ENCODE data around the gene PTPRG.

PTPRG gene

GRCh38 chr3:61796088-61796680 is 234.8 kb downstream of the PTPRG start:
- Histone ChIP-seq H3K9me3 (ENCODE audit: control insufficient read depth, low read length) (no peaks in the 10 kb centered on the region), H3K36me3 (ENCODE audit: control insufficient read depth, insufficient read depth, low read length) (no peaks in the 10 kb centered on the region), H3K27me3 (replicated peaks; ENCODE audit: control insufficient read depth, insufficient read depth, low read length, poor library complexity, severe bottlenecking) (no peaks in the 10 kb centered on the region), H3K4me3 (ENCODE audit: insufficient read depth, low read depth, low read length, poor library complexity, severe bottlenecking) (no peak overlapping the region), H3K27ac (ENCODE audit: insufficient read depth, low read length, poor library complexity, severe bottlenecking) (no peak overlapping the region), H3K4me1 (ENCODE audit: control insufficient read depth, insufficient read depth, low read length, poor library complexity, severe bottlenecking) (no peaks in the 10 kb centered on the region)
- no peak for DNase-seq

GRCh38 chr3:61796911-61797310 is 235.5 kb downstream of the PTPRG start:
- Histone ChIP-seq H3K4me3 (ENCODE audit: insufficient read depth, low read depth, low read length, poor library complexity, severe bottlenecking) (no peak overlapping the region), H3K27ac (ENCODE audit: insufficient read depth, low read length, poor library complexity, severe bottlenecking) (no peak overlapping the region), H3K9me3 (ENCODE audit: control insufficient read depth, low read length) (no peaks in the 10 kb centered on the region), H3K27me3 (replicated peaks; ENCODE audit: control insufficient read depth, insufficient read depth, low read length, poor library complexity, severe bottlenecking) (no peaks in the 10 kb centered on the region), H3K4me1 (ENCODE audit: control insufficient read depth, insufficient read depth, low read length, poor library complexity, severe bottlenecking) (no peaks in the 10 kb centered on the region), H3K36me3 (ENCODE audit: control insufficient read depth, insufficient read depth, low read length) (no peaks in the 10 kb centered on the region)
- no peak for DNase-seq

GRCh38 chr3:61802772-61803171 is 241.4 kb downstream of the PTPRG start:
- Histone ChIP-seq H3K4me1 (ENCODE audit: control insufficient read depth, insufficient read depth, low read length, poor library complexity, severe bottlenecking) (no peaks in the 10 kb centered on the region), H3K4me3 (ENCODE audit: insufficient read depth, low read depth, low read length, poor library complexity, severe bottlenecking) (no peak overlapping the region), H3K27me3 (replicated peaks; ENCODE audit: control insufficient read depth, insufficient read depth, low read length, poor library complexity, severe bottlenecking) (no peaks in the 10 kb centered on the region), H3K36me3 (ENCODE audit: control insufficient read depth, insufficient read depth, low read length) (no peaks in the 10 kb centered on the region), H3K27ac (ENCODE audit: insufficient read depth, low read length, poor library complexity, severe bottlenecking) (no peak overlapping the region), H3K9me3 (ENCODE audit: control insufficient read depth, low read length) (no peaks in the 10 kb centered on the region)
- DNase-seq, result no peak

GRCh38 chr3:61803983-61804382 is 242.6 kb downstream of the PTPRG start:
- H3K27ac ChIP-seq (ENCODE audit: insufficient read depth, low read length, poor library complexity, severe bottlenecking), result no peak overlapping the region
- no peaks in the 10 kb centered on the region for H3K9me3 ChIP-seq (ENCODE audit: control insufficient read depth, low read length)
- no peak overlapping the region for H3K4me3 ChIP-seq (ENCODE audit: insufficient read depth, low read depth, low read length, poor library complexity, severe bottlenecking)
- no peaks in the 10 kb centered on the region for H3K36me3 ChIP-seq (ENCODE audit: control insufficient read depth, insufficient read depth, low read length)
- no peak for DNase-seq
- no peaks in the 10 kb centered on the region for H3K4me1 ChIP-seq (ENCODE audit: control insufficient read depth, insufficient read depth, low read length, poor library complexity, severe bottlenecking)
- no peaks in the 10 kb centered on the region for H3K27me3 ChIP-seq (replicated peaks; ENCODE audit: control insufficient read depth, insufficient read depth, low read length, poor library complexity, severe bottlenecking)

GRCh38 chr3:61804782-61805181 is 243.4 kb downstream of the PTPRG start:
- Histone ChIP-seq H3K4me1 (ENCODE audit: control insufficient read depth, insufficient read depth, low read length, poor library complexity, severe bottlenecking) (no peaks in the 10 kb centered on the region), H3K36me3 (ENCODE audit: control insufficient read depth, insufficient read depth, low read length) (no peaks in the 10 kb centered on the region), H3K4me3 (ENCODE audit: insufficient read depth, low read depth, low read length, poor library complexity, severe bottlenecking) (no peak overlapping the region), H3K27me3 (replicated peaks; ENCODE audit: control insufficient read depth, insufficient read depth, low read length, poor library complexity, severe bottlenecking) (no peaks in the 10 kb centered on the region), H3K9me3 (ENCODE audit: control insufficient read depth, low read length) (no peaks in the 10 kb centered on the region), H3K27ac (ENCODE audit: insufficient read depth, low read length, poor library complexity, severe bottlenecking) (no peak overlapping the region)
- DNase-seq, result no peak

GRCh38 chr3:61805510-61806080 is 244.2 kb downstream of the PTPRG start:
- Histone ChIP-seq H3K4me1 (ENCODE audit: control insufficient read depth, insufficient read depth, low read length, poor library complexity, severe bottlenecking) (no peaks in the 10 kb centered on the region), H3K9me3 (ENCODE audit: control insufficient read depth, low read length) (no peaks in the 10 kb centered on the region)
- DNase-seq, result no peak

GRCh38 chr3:61806810-61807209 is 245.4 kb downstream of the PTPRG start:
- DNase-seq, result no peak
- H3K9me3 ChIP-seq (ENCODE audit: control insufficient read depth, low read length), result no peaks in the 10 kb centered on the region
- H3K4me3 ChIP-seq (ENCODE audit: insufficient read depth, low read depth, low read length, poor library complexity, severe bottlenecking), result no peak overlapping the region
- no peak overlapping the region for H3K27ac ChIP-seq (ENCODE audit: insufficient read depth, low read length, poor library complexity, severe bottlenecking)
- H3K27me3 ChIP-seq (replicated peaks; ENCODE audit: control insufficient read depth, insufficient read depth, low read length, poor library complexity, severe bottlenecking), result no peaks in the 10 kb centered on the region
- H3K4me1 ChIP-seq (ENCODE audit: control insufficient read depth, insufficient read depth, low read length, poor library complexity, severe bottlenecking), result no peaks in the 10 kb centered on the region
- H3K36me3 ChIP-seq (ENCODE audit: control insufficient read depth, insufficient read depth, low read length), result no peaks in the 10 kb centered on the region

More at GRCh38 chr3:61805510-61806080, 244.2 kb downstream of the PTPRG start:
- Histone ChIP-seq H3K4me3 (ENCODE audit: insufficient read depth, low read depth, low read length, poor library complexity, severe bottlenecking) (no peak overlapping the region), H3K27me3 (replicated peaks; ENCODE audit: control insufficient read depth, insufficient read depth, low read length, poor library complexity, severe bottlenecking) (no peaks in the 10 kb centered on the region), H3K36me3 (ENCODE audit: control insufficient read depth, insufficient read depth, low read length) (no peaks in the 10 kb centered on the region), H3K27ac (ENCODE audit: insufficient read depth, low read length, poor library complexity, severe bottlenecking) (no peak overlapping the region)

GRCh38 chr3:61807865-61808276 is 246.5 kb downstream of the PTPRG start:
- H3K4me3 ChIP-seq (ENCODE audit: insufficient read depth, low read depth, low read length, poor library complexity, severe bottlenecking), result no peak overlapping the region
- no peak for DNase-seq
- no peak overlapping the region for H3K27ac ChIP-seq (ENCODE audit: insufficient read depth, low read length, poor library complexity, severe bottlenecking)
- no peaks in the 10 kb centered on the region for H3K36me3 ChIP-seq (ENCODE audit: control insufficient read depth, insufficient read depth, low read length)
- no peaks in the 10 kb centered on the region for H3K27me3 ChIP-seq (replicated peaks; ENCODE audit: control insufficient read depth, insufficient read depth, low read length, poor library complexity, severe bottlenecking)
- no peaks in the 10 kb centered on the region for H3K4me1 ChIP-seq (ENCODE audit: control insufficient read depth, insufficient read depth, low read length, poor library complexity, severe bottlenecking)
- no peaks in the 10 kb centered on the region for H3K9me3 ChIP-seq (ENCODE audit: control insufficient read depth, low read length)

- no peak overlapping the region for H3K4me3 ChIP-seq (ENCODE audit: insufficient read depth, low read depth, low read length, poor library complexity, severe bottlenecking)
- no peak overlapping the region for H3K27ac ChIP-seq (ENCODE audit: insufficient read depth, low read length, poor library complexity, severe bottlenecking)
- H3K27me3 ChIP-seq (replicated peaks; ENCODE audit: control insufficient read depth, insufficient read depth, low read length, poor library complexity, severe bottlenecking), result no peaks in the 10 kb centered on the region
- no peak for DNase-seq
- H3K36me3 ChIP-seq (ENCODE audit: control insufficient read depth, insufficient read depth, low read length), result no peaks in the 10 kb centered on the region
- H3K4me1 ChIP-seq (ENCODE audit: control insufficient read depth, insufficient read depth, low read length, poor library complexity, severe bottlenecking), result no peaks in the 10 kb centered on the region
- H3K9me3 ChIP-seq (ENCODE audit: control insufficient read depth, low read length), result no peaks in the 10 kb centered on the region
These were observed 247.2 kb downstream of the PTPRG start for GRCh38 chr3:61808526-61808925.

GRCh38 chr3:61808999-61809398 is 247.6 kb downstream of the PTPRG start:
- H3K4me1 ChIP-seq (ENCODE audit: control insufficient read depth, insufficient read depth, low read length, poor library complexity, severe bottlenecking), result no peaks in the 10 kb centered on the region
- no peak overlapping the region for H3K27ac ChIP-seq (ENCODE audit: insufficient read depth, low read length, poor library complexity, severe bottlenecking)
- H3K4me3 ChIP-seq (ENCODE audit: insufficient read depth, low read depth, low read length, poor library complexity, severe bottlenecking), result no peak overlapping the region
- no peaks in the 10 kb centered on the region for H3K36me3 ChIP-seq (ENCODE audit: control insufficient read depth, insufficient read depth, low read length)
- DNase-seq, result no peak
- H3K9me3 ChIP-seq (ENCODE audit: control insufficient read depth, low read length), result no peaks in the 10 kb centered on the region
- no peaks in the 10 kb centered on the region for H3K27me3 ChIP-seq (replicated peaks; ENCODE audit: control insufficient read depth, insufficient read depth, low read length, poor library complexity, severe bottlenecking)
